PC-3 (cell line): ENCODE measurements around the gene IGSF8.
A peak's percentile ranks its signal among the peaks of the same experiment; 100 is the strongest.

Experiments used
- CTCF ChIP-seq: fragments of 300-600 bp; sonication (generic); conservative IDR thresholded peaks from 2 replicates; pipeline ENCODE4 v1.5.1; 2017; ENCODE audit warnings: antibody characterized with exemption, low read depth, mild to moderate bottlenecking, low read length
- EZH2 ChIP-seq: fragments of 300-600 bp; sonication (generic); IDR thresholded peaks from one replicate; pipeline ENCODE4 v1.6.1; 2017; ENCODE audit warnings: antibody characterized with exemption, mild to moderate bottlenecking, low read length; ENCODE audit not compliant: unreplicated experiment

- TF ChIP-seq CTCF (peak; percentile 57), EZH2 (no peak)
These were observed 26.5 kb upstream of the IGSF8 start for GRCh38 chr1:160124705-160125478.
